ENCODE data around the gene CD44.

Gene CD44

GRCh38 chr11:35272391-35272902, 133.5 kb downstream of the CD44 start:
- no peak for DNase-seq

GRCh38 chr11:35274909-35275785, 136.2 kb downstream of the CD44 start:
- no peak for DNase-seq

- DNase-seq: no peak
Measured at GRCh38 chr11:35275786-35276170, 136.8 kb downstream of the CD44 start.

- DNase-seq: no peak
Measured at GRCh38 chr11:35276396-35277145, 137.6 kb downstream of the CD44 start.

GRCh38 chr11:35277827-35278226, 138.9 kb downstream of the CD44 start:
- DNase-seq: no peak

GRCh38 chr11:35280727-35281126, 141.8 kb downstream of the CD44 start:
- no peak for DNase-seq

GRCh38 chr11:35281169-35281688, 142.3 kb downstream of the CD44 start:
- DNase-seq: no peak
